GM08714 (cell line): ENCODE results near the gene NCK2.

ENCODE experiments used
- H3K4me3 ChIP-seq: fragments of 200-500 bp; sonication (Bioruptor generic); 2 replicates; pipeline ENCODE4 v1.5.1; 2014; ENCODE audit warnings: mild to moderate bottlenecking, low read length, inconsistent platforms
- ZNF274 ChIP-seq: IDR thresholded peaks from 2 replicates; pipeline ENCODE4 v1.6.1; 2012; ENCODE audit warnings: mild to moderate bottlenecking, low read depth, low read length

The NCK2 gene

GRCh38 chr2:105744909-105745853, at the start of gene NCK2:
Gene NCK2 (plus strand): TSS chr2:105744912. CDS start chr2:105855064, 110,152 bp downstream.
- peak within 1 kb of the TSS; percentile 92 for H3K4me3 ChIP-seq
- TF ChIP-seq ZNF274: no peak

DNA sequence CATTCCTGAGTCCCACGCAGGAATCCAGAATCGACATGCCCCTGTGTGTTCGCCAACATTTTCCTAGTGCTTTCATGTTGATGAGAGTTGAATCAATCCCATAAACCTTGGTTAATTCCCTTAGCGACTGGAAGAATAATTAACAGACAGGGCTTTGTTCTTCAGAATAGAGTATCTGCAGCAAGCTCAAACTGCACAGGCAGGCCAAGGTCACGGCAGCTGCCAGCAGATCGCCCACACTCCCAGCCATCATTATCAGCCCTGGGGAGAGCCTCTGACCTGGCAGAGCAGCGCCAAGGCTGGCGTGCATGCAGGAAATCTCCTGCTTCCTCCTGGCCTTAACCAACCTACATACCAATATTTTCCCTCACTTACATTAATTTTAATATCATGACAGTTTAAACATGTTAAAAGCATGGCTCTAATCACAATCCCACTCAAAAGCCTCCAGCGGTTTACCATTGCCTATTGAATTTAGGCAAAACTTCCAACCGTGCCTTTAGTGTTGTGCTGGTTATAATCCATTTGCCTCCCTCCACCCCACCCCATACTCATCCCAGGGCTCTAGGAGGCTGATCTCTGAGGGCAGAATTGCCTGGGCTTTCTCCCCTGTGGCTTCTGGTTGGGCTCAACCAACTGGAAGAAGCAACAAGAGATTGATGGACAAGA, 46.8 kb upstream of the NCK2 start:
- H3K4me3 ChIP-seq: no peak overlapping the region
- no peak for TF ChIP-seq ZNF274

DNA sequence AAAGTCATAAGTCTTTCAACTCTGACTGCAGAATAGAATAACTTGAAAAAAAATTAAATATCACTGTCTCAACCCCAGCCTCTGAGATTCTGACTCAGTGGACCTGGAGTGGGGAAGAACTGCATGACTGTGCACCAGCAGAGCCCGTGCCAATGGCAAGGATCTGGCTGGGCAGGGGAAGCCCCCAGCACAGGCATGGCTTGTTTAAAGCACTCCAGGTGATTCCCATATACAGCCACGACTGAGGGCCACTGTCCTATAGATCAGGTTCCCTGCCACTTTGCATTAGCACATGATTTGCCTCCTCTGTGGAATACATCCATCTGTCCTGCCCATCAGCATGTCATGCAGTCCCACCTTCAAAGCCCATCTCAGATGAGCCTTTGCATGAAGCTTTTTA, 45.9 kb upstream of the NCK2 start:
- no peak for TF ChIP-seq ZNF274
- H3K4me3 ChIP-seq: no peak overlapping the region

- TF ChIP-seq ZNF274: no peak
- no peak overlapping the region for H3K4me3 ChIP-seq
Measured at GRCh38 chr2:105701042-105701441, 43.7 kb upstream of the NCK2 start.

DNA sequence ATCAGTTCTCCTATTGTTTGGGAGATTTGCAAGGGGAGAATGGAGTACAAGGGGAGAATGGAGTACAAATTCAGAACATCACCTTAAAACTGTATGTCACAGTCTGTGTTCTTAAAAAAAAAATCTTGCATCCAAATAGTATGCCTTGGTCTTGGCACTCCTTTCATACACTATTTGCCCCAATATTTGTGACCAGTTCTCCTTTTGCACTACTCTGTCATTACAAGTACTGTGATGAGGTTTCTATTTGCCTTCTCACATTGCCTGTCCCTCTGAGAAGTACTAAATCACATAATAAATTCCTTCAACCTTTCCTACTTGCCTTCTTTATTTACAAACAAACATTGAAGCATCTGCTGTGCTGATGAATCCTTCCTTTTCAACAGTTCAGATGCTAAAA, 36.0 kb upstream of the NCK2 start:
- no peak overlapping the region for H3K4me3 ChIP-seq
- no peak for TF ChIP-seq ZNF274

DNA sequence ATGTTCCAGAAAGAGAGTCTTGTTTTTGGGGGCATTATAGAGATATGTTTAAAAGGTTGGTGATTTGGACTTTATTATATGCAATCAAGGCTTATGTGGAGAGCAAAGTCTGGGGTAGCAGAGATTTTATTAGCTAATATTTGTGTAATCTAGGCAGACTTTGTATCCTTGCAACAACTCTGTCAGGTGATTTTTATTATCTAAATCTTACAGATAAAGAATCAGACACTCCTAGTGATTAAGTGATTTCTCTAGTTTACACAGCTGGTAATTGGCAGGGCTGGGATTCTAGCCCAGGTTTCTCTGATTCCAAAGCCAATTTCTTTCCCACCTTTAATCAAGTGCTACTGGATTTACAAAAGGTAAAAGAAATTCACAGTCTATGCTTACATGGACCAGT, 33.3 kb upstream of the NCK2 start:
- no peak for TF ChIP-seq ZNF274
- H3K4me3 ChIP-seq: no peak overlapping the region

DNA sequence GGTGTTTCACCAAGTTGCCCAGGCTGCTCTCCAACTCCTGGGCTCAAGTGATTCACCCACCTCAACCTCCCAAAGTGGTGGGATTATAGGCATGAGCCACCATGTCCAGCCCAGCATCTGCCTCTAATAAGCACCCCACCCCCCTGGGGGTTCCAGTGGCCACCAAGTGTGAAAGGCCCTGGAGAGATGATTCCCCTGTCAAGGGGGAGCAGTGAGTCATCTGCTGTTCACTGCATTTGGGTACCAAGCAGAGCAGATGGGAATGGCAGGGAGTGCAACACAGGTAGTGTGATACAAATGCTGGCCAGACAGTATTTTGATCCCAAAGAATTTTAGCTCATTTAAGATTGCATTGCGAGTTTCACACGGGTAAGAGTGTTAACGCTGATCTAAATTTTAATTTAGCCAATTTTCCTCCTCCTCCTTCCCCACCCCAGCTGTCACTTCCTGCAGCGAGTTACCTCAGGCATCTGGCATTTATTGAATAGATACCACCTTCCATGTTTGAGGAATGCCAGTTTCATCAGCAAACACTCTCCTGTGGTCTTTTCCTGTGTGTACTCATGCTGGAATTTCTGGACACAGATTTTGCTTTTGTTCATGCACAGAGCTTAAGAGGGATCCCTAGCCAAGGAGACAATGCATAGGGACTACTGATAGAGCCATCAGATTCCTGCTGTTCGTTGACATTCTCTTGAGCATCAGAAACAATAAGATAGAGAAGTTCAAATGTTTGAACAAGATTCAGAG, 32.4 kb upstream of the NCK2 start:
- TF ChIP-seq ZNF274: no peak
- H3K4me3 ChIP-seq: no peak overlapping the region

GRCh38 chr2:105712981-105713596, 31.6 kb upstream of the NCK2 start:
- H3K4me3 ChIP-seq: no peak overlapping the region
- no peak for TF ChIP-seq ZNF274

- no peak overlapping the region for H3K4me3 ChIP-seq
- no peak for TF ChIP-seq ZNF274
Measured at GRCh38 chr2:105714141-105714540, 30.6 kb upstream of the NCK2 start.

- no peak for TF ChIP-seq ZNF274
Measured at GRCh38 chr2:105718846-105719481, 25.7 kb upstream of the NCK2 start.

DNA sequence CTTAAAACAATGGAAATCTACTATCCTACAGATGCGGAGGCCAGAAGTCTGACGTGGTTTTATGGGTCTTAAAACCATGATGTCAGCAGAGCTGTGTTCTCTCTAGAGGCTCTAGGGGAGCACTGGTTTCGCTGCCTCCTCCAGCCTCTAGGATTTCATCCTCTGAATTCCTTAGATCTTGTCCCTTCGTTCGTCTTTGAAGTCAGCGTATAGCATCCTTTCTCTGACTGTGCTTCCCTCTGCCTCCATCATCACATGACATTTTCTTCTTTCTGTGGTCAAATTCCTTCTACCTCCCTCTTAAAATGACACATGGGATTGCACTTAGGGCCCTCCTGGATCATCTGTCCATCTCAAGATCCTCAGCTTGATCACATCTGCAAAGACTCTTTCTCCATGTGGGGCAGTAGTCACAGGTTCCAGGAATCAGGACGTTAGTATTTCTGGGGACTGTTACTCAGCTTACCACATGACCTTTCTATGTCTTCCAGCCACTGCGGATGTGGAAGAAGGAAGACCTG, 22.7 kb upstream of the NCK2 start:
- TF ChIP-seq ZNF274: no peak
- no peak overlapping the region for H3K4me3 ChIP-seq

More at GRCh38 chr2:105718846-105719481, 25.7 kb upstream of the NCK2 start:
- H3K4me3 ChIP-seq: no peak overlapping the region

DNA sequence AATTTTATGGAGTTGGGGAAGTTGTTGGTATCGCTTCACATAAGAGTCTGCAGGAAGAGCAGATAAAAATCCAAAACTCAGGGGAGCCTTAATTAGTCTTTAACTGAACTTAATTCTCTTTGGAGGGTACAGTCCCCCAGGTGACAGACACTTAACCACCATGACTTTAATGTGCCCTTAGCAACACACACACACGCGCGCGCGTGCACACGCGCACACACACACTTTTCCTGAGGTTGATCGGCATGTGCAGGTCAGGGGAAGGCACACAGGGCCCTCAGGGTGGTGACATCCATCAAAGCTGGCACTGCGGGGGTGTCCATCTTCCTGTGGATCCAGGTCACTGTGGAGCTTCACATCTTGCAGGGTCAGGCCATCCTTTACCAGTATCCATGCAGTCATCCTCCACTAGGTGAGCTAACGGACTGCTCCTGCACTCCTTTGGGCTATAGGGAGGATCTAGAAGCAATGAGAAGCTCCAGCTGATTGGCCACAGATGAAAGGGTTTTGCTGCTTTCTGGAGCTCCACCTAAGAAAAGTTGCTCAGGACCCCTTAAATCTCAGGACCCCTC, 21.9 kb upstream of the NCK2 start:
- TF ChIP-seq ZNF274: no peak
- no peak overlapping the region for H3K4me3 ChIP-seq

- H3K4me3 ChIP-seq: no peak overlapping the region
- no peak for TF ChIP-seq ZNF274
Measured at GRCh38 chr2:105723431-105723830, 21.3 kb upstream of the NCK2 start.
